Testis (tissue), 2 donors: ENCODE results near the gene RBM24.

Experiments used
- CTCF ChIP-seq, 3 experiments: fragments of 450-650 bp in 2 of 3; fragments of 200-600 bp in 1 of 3; sonication (generic) in 1 of 3; IDR thresholded peaks; one replicate each; pipeline ENCODE4 v1.5.1; 2016 to 2019; ENCODE audit warnings: antibody characterized with exemption in 3 of 3, mild to moderate bottlenecking in 2 of 3, moderate library complexity in 1 of 3
- POLR2A ChIP-seq: fragments of 450-650 bp; IDR thresholded peaks from one replicate; pipeline ENCODE4 v1.6.1; 2017; ENCODE audit warnings: antibody characterized with exemption, mild to moderate bottlenecking, moderate library complexity

GRCh38 chr6:17341891-17342290 lies 60.7 kb downstream of the RBM24 start:
- no peak for TF ChIP-seq CTCF (IDR thresholded peaks at IDR 0.05)
- TF ChIP-seq POLR2A, result no peak
